T-helper 17 cell (primary cell): ENCODE measurements around the gene STUM. TPM values are rescaled to one million over a fixed set of nuclear protein-coding genes. Genes with fewer than 3 reads are reported as not detected.
"Not testable (repeated sequence)": the region's sequence is repeated elsewhere in the genome, so short reads cannot be mapped to it uniquely, and the experiment has no call there.

Experiments used
- ATAC-seq: fragments of 150-1000 bp; cut with Tn5 transposase; 2 replicates; pipeline ENCODE4 v1.10.0; 2021; ENCODE audit warnings: mild to moderate bottlenecking, moderate library complexity
- DNase-seq, 3 donors: peaks; one replicate each; pipeline versions ENCODE4 v3.0.0 to v3.0.0-alpha.2; 2020 to 2021
- H3K9me3 ChIP-seq: one replicate; pipeline ENCODE4 v1.7.0; 2013; ENCODE audit warnings: low read length, mild to moderate bottlenecking; ENCODE audit not compliant: control insufficient read depth, poor library complexity, severe bottlenecking
- H3K27ac Mint-ChIP-seq: one replicate; pipeline ENCODE4 v1.8.0; 2022; ENCODE audit warnings: mild to moderate bottlenecking, moderate library complexity, mixed read lengths
- H3K27me3 Mint-ChIP-seq: one replicate; pipeline ENCODE4 v1.8.0; 2022; ENCODE audit warnings: mixed read lengths
- H3K36me3 Mint-ChIP-seq: one replicate; pipeline ENCODE4 v1.8.0; 2022; ENCODE audit warnings: low read depth, mixed read lengths
- H3K4me1 Mint-ChIP-seq: one replicate; pipeline ENCODE4 v1.8.0; 2022; ENCODE audit warnings: mild to moderate bottlenecking, mixed read lengths
- H3K4me3 Mint-ChIP-seq: one replicate; pipeline ENCODE4 v1.8.0; 2022; ENCODE audit warnings: mild to moderate bottlenecking, moderate library complexity, mixed read lengths
- total RNA-seq, 4 donors: library from RNA in 2 of 4; stranded (reverse) in 2 of 4; gene quantifications; one replicate each; pipeline ENCODE4 v1.2.3 and lab custom pipeline; 2022 to 2026

The STUM gene
- total RNA-seq, 2 donors from 2014 or later, result not detected

- Mint-ChIP-seq H3K36me3 (peaks cover 14% of the 10 kb centered on the region), H3K27me3 (no peaks in the 10 kb centered on the region), H3K27ac (peak overlapping the region; percentile 97), H3K4me3 (peak overlapping the region; percentile 90), H3K4me1 (peaks cover 38% of the 10 kb centered on the region)
- DNase-seq (peak in 2 of 3 donors; percentile 2 to 7), ATAC-seq (no peak)
- no peaks in the 10 kb centered on the region for H3K9me3 ChIP-seq
Observed at GRCh38 chr1:226634611-226635246, 86.2 kb downstream of the STUM start.

GRCh38 chr1:226635456-226635941 lies 86.9 kb downstream of the STUM start:
- ATAC-seq (peak; percentile 59), DNase-seq (peak in 2 of 3 donors; percentile 4 to 44)
- peak overlapping the region; percentile 90 for H3K4me3 Mint-ChIP-seq
- H3K27ac Mint-ChIP-seq, result peak overlapping the region; percentile 97
- H3K4me1 Mint-ChIP-seq, result peaks cover 41% of the 10 kb centered on the region
- H3K9me3 ChIP-seq, result no peaks in the 10 kb centered on the region
- H3K27me3 Mint-ChIP-seq, result no peaks in the 10 kb centered on the region
- H3K36me3 Mint-ChIP-seq, result peaks cover 13% of the 10 kb centered on the region

GRCh38 chr1:226636847-226637096 lies 88.2 kb downstream of the STUM start:
- ATAC-seq (no peak), DNase-seq (no peak)
- H3K27ac Mint-ChIP-seq, result peak overlapping the region; percentile 97
- peak overlapping the region; percentile 73 for H3K4me3 Mint-ChIP-seq
- peaks cover 39% of the 10 kb centered on the region for H3K4me1 Mint-ChIP-seq
- no peaks in the 10 kb centered on the region for H3K9me3 ChIP-seq
- no peaks in the 10 kb centered on the region for H3K27me3 Mint-ChIP-seq
- peaks cover 12% of the 10 kb centered on the region for H3K36me3 Mint-ChIP-seq

GRCh38 chr1:226637147-226637935 lies 88.8 kb downstream of the STUM start:
- peak overlapping the region; percentile 97 for H3K27ac Mint-ChIP-seq
- ATAC-seq (no peak), DNase-seq (peak in 1 of 3 donors; percentile 3)
- peaks cover 12% of the 10 kb centered on the region for H3K36me3 Mint-ChIP-seq
- H3K27me3 Mint-ChIP-seq, result no peaks in the 10 kb centered on the region
- peaks cover 37% of the 10 kb centered on the region for H3K4me1 Mint-ChIP-seq
- H3K4me3 Mint-ChIP-seq, result peak overlapping the region; percentile 73
- H3K9me3 ChIP-seq, result no peaks in the 10 kb centered on the region

GRCh38 chr1:226638001-226638601 lies 89.5 kb downstream of the STUM start:
- H3K4me1 Mint-ChIP-seq, result peaks cover 36% of the 10 kb centered on the region
- no peak overlapping the region for H3K4me3 Mint-ChIP-seq
- no peak for ATAC-seq
- H3K36me3 Mint-ChIP-seq, result peaks cover 12% of the 10 kb centered on the region
- no peaks in the 10 kb centered on the region for H3K27me3 Mint-ChIP-seq
- DNase-seq, result peak in 2 of 3 donors; percentile 2 to 4
- no peaks in the 10 kb centered on the region for H3K9me3 ChIP-seq
- H3K27ac Mint-ChIP-seq, result peak overlapping the region; percentile 14

- no peaks in the 10 kb centered on the region for H3K27me3 Mint-ChIP-seq
- H3K27ac Mint-ChIP-seq, result peak overlapping the region; percentile 14
- H3K9me3 ChIP-seq, result no peaks in the 10 kb centered on the region
- H3K36me3 Mint-ChIP-seq, result peaks cover 12% of the 10 kb centered on the region
- ATAC-seq (no peak), DNase-seq (peak in 1 of 3 donors; percentile 6)
- peaks cover 41% of the 10 kb centered on the region for H3K4me1 Mint-ChIP-seq
- no peak overlapping the region for H3K4me3 Mint-ChIP-seq
Observed at GRCh38 chr1:226638608-226639007, 90.0 kb downstream of the STUM start.

- H3K27me3 Mint-ChIP-seq, H3K4me3 Mint-ChIP-seq, H3K27ac Mint-ChIP-seq, DNase-seq, H3K9me3 ChIP-seq, ATAC-seq: not testable (repeated sequence)
- Mint-ChIP-seq H3K4me1 (peaks cover 45% of the 10 kb centered on the region), H3K36me3 (peaks cover 11% of the 10 kb centered on the region)
Observed at GRCh38 chr1:226639206-226639605, 90.6 kb downstream of the STUM start.

- no peak for ATAC-seq
- no peak for DNase-seq
- Mint-ChIP-seq H3K27ac (no peak overlapping the region), H3K36me3 (peaks cover 9% of the 10 kb centered on the region), H3K27me3 (no peaks in the 10 kb centered on the region), H3K4me3 (no peak overlapping the region), H3K4me1 (peaks cover 45% of the 10 kb centered on the region)
- no peaks in the 10 kb centered on the region for H3K9me3 ChIP-seq
Observed at GRCh38 chr1:226639631-226640061, 91.1 kb downstream of the STUM start.

- H3K9me3 ChIP-seq, result no peaks in the 10 kb centered on the region
- peaks cover 5% of the 10 kb centered on the region for H3K36me3 Mint-ChIP-seq
- DNase-seq (no peak), ATAC-seq (no peak)
- H3K27me3 Mint-ChIP-seq, result no peaks in the 10 kb centered on the region
- H3K4me3 Mint-ChIP-seq, result no peak overlapping the region
- peak overlapping the region; percentile 34 for H3K27ac Mint-ChIP-seq
- H3K4me1 Mint-ChIP-seq, result peaks cover 43% of the 10 kb centered on the region
Observed at GRCh38 chr1:226640321-226641136, 92.0 kb downstream of the STUM start.

- H3K9me3 ChIP-seq, result no peaks in the 10 kb centered on the region
- peak overlapping the region; percentile 87 for H3K27ac Mint-ChIP-seq
- H3K4me3 Mint-ChIP-seq, result no peak overlapping the region
- peaks cover 45% of the 10 kb centered on the region for H3K4me1 Mint-ChIP-seq
- peaks cover 3% of the 10 kb centered on the region for H3K36me3 Mint-ChIP-seq
- ATAC-seq (no peak), DNase-seq (no peak)
- no peaks in the 10 kb centered on the region for H3K27me3 Mint-ChIP-seq
Observed at GRCh38 chr1:226641671-226642231, 93.2 kb downstream of the STUM start.

- Mint-ChIP-seq H3K36me3 (peaks cover 2% of the 10 kb centered on the region), H3K27ac (peak overlapping the region; percentile 87), H3K4me1 (peaks cover 41% of the 10 kb centered on the region), H3K27me3 (no peaks in the 10 kb centered on the region), H3K4me3 (peak overlapping the region; percentile 19)
- H3K9me3 ChIP-seq, result no peaks in the 10 kb centered on the region
- ATAC-seq, result no peak
- DNase-seq, result no peak
Observed at GRCh38 chr1:226642421-226642820, 93.9 kb downstream of the STUM start.

GRCh38 chr1:226643177-226643576 lies 94.6 kb downstream of the STUM start:
- ATAC-seq (peak; percentile 68), DNase-seq (peak in 1 of 3 donors; percentile 43)
- Mint-ChIP-seq H3K27ac (peak overlapping the region; percentile 87), H3K4me3 (peak overlapping the region; percentile 82), H3K4me1 (peaks cover 44% of the 10 kb centered on the region), H3K27me3 (no peaks in the 10 kb centered on the region), H3K36me3 (peaks cover 2% of the 10 kb centered on the region)
- no peaks in the 10 kb centered on the region for H3K9me3 ChIP-seq
